A549 (cell line): ENCODE results near the gene POLRMT.

Experiments used
- EP300 ChIP-seq, 2 experiments: fragments of >200 bp; sonication (Bioruptor Twin); formaldehyde crosslinking; IDR thresholded peaks; 2 replicates in 1 of 2; 3 replicates in 1 of 2; pipeline ENCODE4 v1.6.1; 2016 to 2017
- HEYL ChIP-seq: fragments of 250-450 bp; sonication (Bioruptor Pico); IDR thresholded peaks from 2 replicates; pipeline ENCODE4 v1.8.0; 2021; ENCODE audit warnings: mild to moderate bottlenecking, moderate library complexity
- JUN ChIP-seq, 2 experiments: fragments of >200 bp; sonication (Bioruptor Twin); formaldehyde crosslinking; IDR thresholded peaks; 2 replicates in 1 of 2; 3 replicates in 1 of 2; pipeline ENCODE4 v1.6.1; 2016 to 2017
- MAZ ChIP-seq: fragments of 150-350 bp; IDR thresholded peaks from 2 replicates; pipeline ENCODE4 v1.6.1; 2014; ENCODE audit warnings: antibody characterized with exemption, low read depth, low read length, borderline replicate concordance
- PHF8 ChIP-seq: fragments of 200-600 bp; sonication (generic); IDR thresholded peaks from 2 replicates; pipeline ENCODE4 v1.6.1; 2016; ENCODE audit warnings: low read depth, mild to moderate bottlenecking, antibody characterized with exemption, moderate library complexity, borderline replicate concordance
- POLR2A ChIP-seq: IDR thresholded peaks from 2 replicates; pipeline ENCODE4 v1.6.1; 2012; ENCODE audit warnings: mild to moderate bottlenecking, low read length
- RFX5 ChIP-seq: fragments of 450-650 bp; IDR thresholded peaks from 2 replicates; pipeline ENCODE4 v1.7.1; 2014; ENCODE audit warnings: antibody characterized with exemption, mild to moderate bottlenecking, moderate library complexity
- TF ChIP-seq, protein P1 (sequence below): fragments of 200-600 bp; sonication (generic); IDR thresholded peaks from 2 replicates; pipeline ENCODE4 v1.6.1; 2016; ENCODE audit warnings: antibody characterized with exemption, mild to moderate bottlenecking, moderate library complexity
- TF ChIP-seq, protein P2 (sequence below): fragments of 150-350 bp; IDR thresholded peaks from 2 replicates; pipeline ENCODE4 v1.6.1; 2014; ENCODE audit warnings: low read depth, mild to moderate bottlenecking, low read length
- TF ChIP-seq, protein P3 (sequence below): fragments of >200 bp; sonication (Bioruptor Twin); formaldehyde crosslinking; IDR thresholded peaks from 3 replicates; pipeline ENCODE4 v1.5.1; 2016
- TF ChIP-seq, protein P4 (sequence below): IDR thresholded peaks from 2 replicates; pipeline ENCODE4 v1.6.1; 2012

DNA sequence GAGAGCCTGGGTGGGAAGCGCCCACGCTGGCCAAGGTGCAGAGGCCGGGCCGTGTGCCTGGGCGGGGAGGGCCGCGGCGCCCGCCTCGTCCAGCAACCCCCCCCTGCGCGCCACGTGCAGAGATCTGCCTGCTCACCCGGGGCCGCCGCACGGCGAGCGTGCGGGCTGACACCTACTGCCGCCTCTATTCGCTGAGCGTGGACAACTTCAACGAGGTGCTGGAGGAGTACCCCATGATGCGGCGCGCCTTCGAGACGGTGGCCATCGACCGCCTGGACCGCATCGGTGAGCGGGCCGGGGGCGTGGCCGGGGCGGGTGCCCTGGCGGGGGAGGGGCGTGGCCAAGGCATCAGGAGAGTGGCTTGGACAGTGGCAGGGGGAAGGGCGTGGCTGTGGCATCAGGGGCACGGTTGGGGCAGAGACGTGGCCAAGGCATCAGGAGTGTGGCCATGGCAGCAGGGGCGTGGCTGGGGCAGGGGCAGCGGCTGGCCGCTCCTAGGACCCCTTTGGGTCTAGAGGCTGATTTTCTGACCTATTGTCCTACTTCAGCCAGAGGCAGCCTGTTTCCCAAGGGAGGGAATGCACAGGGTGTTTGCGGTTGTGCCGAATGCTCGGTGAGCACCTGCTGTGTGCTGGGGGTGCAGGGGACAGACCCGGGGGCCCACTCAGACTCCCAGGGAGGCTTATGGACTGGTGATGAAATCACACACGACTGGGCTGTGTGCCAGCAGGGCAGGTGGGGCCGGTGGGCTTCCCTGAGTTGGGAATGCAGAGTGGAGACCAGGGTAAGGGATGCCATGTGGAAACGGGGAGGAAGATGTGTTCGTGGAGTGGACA, 19.4 kb downstream of the POLRMT start:
- TF ChIP-seq MAZ (no peak), PHF8 (no peak), POLR2A (no peak), HEYL (CRISPR knock-in tag) (no peak), RFX5 (no peak), JUN (IDR thresholded peaks at IDR 0.05) (no peak), EP300 (IDR thresholded peaks at IDR 0.05) (no peak)
- TF ChIP-seq, protein P1, sequence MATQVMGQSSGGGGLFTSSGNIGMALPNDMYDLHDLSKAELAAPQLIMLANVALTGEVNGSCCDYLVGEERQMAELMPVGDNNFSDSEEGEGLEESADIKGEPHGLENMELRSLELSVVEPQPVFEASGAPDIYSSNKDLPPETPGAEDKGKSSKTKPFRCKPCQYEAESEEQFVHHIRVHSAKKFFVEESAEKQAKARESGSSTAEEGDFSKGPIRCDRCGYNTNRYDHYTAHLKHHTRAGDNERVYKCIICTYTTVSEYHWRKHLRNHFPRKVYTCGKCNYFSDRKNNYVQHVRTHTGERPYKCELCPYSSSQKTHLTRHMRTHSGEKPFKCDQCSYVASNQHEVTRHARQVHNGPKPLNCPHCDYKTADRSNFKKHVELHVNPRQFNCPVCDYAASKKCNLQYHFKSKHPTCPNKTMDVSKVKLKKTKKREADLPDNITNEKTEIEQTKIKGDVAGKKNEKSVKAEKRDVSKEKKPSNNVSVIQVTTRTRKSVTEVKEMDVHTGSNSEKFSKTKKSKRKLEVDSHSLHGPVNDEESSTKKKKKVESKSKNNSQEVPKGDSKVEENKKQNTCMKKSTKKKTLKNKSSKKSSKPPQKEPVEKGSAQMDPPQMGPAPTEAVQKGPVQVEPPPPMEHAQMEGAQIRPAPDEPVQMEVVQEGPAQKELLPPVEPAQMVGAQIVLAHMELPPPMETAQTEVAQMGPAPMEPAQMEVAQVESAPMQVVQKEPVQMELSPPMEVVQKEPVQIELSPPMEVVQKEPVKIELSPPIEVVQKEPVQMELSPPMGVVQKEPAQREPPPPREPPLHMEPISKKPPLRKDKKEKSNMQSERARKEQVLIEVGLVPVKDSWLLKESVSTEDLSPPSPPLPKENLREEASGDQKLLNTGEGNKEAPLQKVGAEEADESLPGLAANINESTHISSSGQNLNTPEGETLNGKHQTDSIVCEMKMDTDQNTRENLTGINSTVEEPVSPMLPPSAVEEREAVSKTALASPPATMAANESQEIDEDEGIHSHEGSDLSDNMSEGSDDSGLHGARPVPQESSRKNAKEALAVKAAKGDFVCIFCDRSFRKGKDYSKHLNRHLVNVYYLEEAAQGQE: no peak
- TF ChIP-seq, protein P2, sequence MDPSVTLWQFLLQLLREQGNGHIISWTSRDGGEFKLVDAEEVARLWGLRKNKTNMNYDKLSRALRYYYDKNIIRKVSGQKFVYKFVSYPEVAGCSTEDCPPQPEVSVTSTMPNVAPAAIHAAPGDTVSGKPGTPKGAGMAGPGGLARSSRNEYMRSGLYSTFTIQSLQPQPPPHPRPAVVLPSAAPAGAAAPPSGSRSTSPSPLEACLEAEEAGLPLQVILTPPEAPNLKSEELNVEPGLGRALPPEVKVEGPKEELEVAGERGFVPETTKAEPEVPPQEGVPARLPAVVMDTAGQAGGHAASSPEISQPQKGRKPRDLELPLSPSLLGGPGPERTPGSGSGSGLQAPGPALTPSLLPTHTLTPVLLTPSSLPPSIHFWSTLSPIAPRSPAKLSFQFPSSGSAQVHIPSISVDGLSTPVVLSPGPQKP: no peak
- TF ChIP-seq, protein P3, sequence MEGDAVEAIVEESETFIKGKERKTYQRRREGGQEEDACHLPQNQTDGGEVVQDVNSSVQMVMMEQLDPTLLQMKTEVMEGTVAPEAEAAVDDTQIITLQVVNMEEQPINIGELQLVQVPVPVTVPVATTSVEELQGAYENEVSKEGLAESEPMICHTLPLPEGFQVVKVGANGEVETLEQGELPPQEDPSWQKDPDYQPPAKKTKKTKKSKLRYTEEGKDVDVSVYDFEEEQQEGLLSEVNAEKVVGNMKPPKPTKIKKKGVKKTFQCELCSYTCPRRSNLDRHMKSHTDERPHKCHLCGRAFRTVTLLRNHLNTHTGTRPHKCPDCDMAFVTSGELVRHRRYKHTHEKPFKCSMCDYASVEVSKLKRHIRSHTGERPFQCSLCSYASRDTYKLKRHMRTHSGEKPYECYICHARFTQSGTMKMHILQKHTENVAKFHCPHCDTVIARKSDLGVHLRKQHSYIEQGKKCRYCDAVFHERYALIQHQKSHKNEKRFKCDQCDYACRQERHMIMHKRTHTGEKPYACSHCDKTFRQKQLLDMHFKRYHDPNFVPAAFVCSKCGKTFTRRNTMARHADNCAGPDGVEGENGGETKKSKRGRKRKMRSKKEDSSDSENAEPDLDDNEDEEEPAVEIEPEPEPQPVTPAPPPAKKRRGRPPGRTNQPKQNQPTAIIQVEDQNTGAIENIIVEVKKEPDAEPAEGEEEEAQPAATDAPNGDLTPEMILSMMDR: no peak
- TF ChIP-seq, protein P4, sequence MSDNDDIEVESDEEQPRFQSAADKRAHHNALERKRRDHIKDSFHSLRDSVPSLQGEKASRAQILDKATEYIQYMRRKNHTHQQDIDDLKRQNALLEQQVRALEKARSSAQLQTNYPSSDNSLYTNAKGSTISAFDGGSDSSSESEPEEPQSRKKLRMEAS: no peak
